Measurements from ENCODE around the gene PALLD. TPM values are rescaled to one million over a fixed set of nuclear protein-coding genes. Genes with fewer than 3 reads are reported as not detected.

Gene PALLD
- total RNA-seq, 4 donors from 2014 or later: 266 to 761 (median 441) TPM

DNA sequence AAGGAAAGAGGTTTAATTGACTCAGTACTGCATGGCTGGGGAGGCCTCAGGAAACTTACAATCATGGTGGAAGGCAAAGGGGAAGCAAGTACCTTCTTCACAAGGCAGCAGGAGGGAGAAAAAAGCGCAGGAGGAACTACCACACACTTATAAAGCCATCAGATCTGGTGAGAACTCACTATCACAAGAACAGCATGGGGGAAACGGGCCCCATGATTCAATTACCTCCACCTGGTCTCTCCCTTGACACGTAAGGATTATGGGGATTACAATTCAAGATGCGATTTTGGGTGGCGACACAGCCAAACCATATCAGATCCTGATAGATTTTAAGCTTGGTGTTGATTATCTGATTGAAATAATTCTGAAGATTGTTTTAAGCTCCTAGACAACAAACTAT, 294.5 kb downstream of the PALLD start:
- intact Hi-C loops (cut with DNase I; ENCODE audit: low total_unique reads): no loop called here

DNA sequence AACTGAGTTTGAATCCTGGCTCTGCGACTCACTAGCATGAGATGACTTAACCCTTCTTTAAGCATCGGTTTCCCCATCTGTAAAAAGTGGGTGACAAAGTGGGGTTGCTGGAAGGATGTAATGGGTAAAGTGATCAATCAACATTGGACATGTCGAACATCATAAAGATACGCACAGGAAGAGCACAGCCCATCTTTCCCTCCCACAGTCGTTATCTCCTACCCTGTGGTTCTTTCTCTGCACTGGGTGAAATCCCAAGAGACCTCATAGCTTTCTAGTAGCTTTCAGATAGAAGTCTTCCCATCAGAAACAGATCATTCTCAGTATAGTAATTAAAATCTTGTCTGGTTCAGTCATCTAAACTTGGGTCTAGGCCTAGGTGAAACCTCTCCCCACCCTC, 296.7 kb downstream of the PALLD start:
- no peaks in the 10 kb centered on the region for H3K9me3 ChIP-seq
- H3K36me3 ChIP-seq: no peaks in the 10 kb centered on the region
- H3K4me1 ChIP-seq: no peaks in the 10 kb centered on the region
- H3K27me3 ChIP-seq: no peaks in the 10 kb centered on the region
- intact Hi-C loops (cut with DNase I; ENCODE audit: low total_unique reads): no loop called here
- TF ChIP-seq, protein P1, sequence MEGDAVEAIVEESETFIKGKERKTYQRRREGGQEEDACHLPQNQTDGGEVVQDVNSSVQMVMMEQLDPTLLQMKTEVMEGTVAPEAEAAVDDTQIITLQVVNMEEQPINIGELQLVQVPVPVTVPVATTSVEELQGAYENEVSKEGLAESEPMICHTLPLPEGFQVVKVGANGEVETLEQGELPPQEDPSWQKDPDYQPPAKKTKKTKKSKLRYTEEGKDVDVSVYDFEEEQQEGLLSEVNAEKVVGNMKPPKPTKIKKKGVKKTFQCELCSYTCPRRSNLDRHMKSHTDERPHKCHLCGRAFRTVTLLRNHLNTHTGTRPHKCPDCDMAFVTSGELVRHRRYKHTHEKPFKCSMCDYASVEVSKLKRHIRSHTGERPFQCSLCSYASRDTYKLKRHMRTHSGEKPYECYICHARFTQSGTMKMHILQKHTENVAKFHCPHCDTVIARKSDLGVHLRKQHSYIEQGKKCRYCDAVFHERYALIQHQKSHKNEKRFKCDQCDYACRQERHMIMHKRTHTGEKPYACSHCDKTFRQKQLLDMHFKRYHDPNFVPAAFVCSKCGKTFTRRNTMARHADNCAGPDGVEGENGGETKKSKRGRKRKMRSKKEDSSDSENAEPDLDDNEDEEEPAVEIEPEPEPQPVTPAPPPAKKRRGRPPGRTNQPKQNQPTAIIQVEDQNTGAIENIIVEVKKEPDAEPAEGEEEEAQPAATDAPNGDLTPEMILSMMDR (IDR thresholded peaks at IDR 0.05): no peak
- TF ChIP-seq POLR2A (IDR thresholded peaks at IDR 0.05): no peak
- DNase-seq: no peak
- no peak overlapping the region for H3K4me3 ChIP-seq
- peak overlapping the region in 1 of 2 donors; percentile 26 for H3K27ac ChIP-seq

More for the DNA sequence above, 294.5 kb downstream of the PALLD start:
- H3K27ac ChIP-seq: peak overlapping the region; percentile 10 to 66
- H3K9me3 ChIP-seq: no peaks in the 10 kb centered on the region
- no peaks in the 10 kb centered on the region for H3K36me3 ChIP-seq
- no peaks in the 10 kb centered on the region for H3K27me3 ChIP-seq
- TF ChIP-seq POLR2A (IDR thresholded peaks at IDR 0.05): no peak
- TF ChIP-seq, protein P1 (IDR thresholded peaks at IDR 0.05): no peak
- no peaks in the 10 kb centered on the region for H3K4me1 ChIP-seq
- no peak overlapping the region for H3K4me3 ChIP-seq
- DNase-seq: no peak

DNA sequence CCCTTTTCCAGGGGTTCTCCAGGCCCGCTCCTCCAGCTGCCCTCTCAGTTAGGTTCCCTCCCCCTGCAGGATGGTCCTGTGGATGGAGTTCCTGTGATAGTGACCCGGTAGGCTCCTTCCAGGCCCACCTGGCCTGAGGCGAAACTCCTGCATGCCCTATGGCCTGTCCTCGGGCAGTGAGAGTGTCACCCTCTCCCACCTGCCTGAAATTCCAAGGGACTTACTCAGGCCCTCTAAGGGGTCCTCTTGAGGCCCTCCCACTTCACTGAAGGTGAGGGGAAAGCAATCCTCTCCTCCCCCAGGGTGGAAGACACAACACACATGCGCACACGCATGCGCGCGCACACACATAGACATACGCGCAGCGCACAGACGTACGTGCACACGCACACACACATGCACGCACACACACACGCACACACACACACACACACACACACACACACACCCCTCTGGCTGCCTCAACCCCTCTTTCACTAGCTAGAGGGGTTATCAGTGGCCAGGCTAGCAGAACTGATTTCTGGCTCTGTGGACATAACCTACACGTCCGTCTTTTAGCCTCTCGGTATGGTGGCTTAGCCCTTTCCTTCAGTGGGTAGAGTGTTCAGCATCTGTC, 297.3 kb downstream of the PALLD start:
- H3K36me3 ChIP-seq: no peaks in the 10 kb centered on the region
- H3K4me3 ChIP-seq: no peak overlapping the region
- no peaks in the 10 kb centered on the region for H3K27me3 ChIP-seq
- no peaks in the 10 kb centered on the region for H3K4me1 ChIP-seq
- H3K27ac ChIP-seq: peak overlapping the region in 1 of 2 donors; percentile 44
- intact Hi-C loops (cut with DNase I; ENCODE audit: low total_unique reads): no loop called here
- TF ChIP-seq, protein P1 (IDR thresholded peaks at IDR 0.05): no peak
- no peak for TF ChIP-seq POLR2A (IDR thresholded peaks at IDR 0.05)
- H3K9me3 ChIP-seq: no peaks in the 10 kb centered on the region
- DNase-seq: no peak

DNA sequence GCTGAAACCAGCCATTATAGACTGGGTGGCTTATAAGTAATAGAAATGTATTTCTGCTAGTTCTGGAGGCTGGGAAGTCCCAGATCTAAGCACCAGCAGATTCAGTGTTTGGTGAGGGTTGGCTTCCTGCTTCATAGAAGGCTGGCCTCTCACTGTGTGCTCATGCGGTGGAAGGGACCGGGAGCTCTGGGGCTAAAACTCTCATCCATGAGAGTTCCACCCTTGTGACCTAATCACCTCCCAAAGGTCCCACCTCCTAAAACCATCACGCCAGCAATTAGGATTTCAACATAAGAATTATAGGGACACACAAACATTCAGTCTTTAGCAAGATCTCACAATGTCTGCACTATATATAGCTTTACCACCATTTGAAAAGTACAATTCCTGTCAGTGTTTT, 298.0 kb downstream of the PALLD start:
- no peaks in the 10 kb centered on the region for H3K27me3 ChIP-seq
- no peak overlapping the region for H3K4me3 ChIP-seq
- intact Hi-C loops (cut with DNase I; ENCODE audit: low total_unique reads): no loop called here
- H3K9me3 ChIP-seq: no peaks in the 10 kb centered on the region
- H3K36me3 ChIP-seq: no peaks in the 10 kb centered on the region
- no peak for DNase-seq
- H3K4me1 ChIP-seq: no peaks in the 10 kb centered on the region
- TF ChIP-seq, protein P1 (IDR thresholded peaks at IDR 0.05): no peak
- no peak for TF ChIP-seq POLR2A (IDR thresholded peaks at IDR 0.05)
- peak overlapping the region in 1 of 2 donors; percentile 44 for H3K27ac ChIP-seq

DNA sequence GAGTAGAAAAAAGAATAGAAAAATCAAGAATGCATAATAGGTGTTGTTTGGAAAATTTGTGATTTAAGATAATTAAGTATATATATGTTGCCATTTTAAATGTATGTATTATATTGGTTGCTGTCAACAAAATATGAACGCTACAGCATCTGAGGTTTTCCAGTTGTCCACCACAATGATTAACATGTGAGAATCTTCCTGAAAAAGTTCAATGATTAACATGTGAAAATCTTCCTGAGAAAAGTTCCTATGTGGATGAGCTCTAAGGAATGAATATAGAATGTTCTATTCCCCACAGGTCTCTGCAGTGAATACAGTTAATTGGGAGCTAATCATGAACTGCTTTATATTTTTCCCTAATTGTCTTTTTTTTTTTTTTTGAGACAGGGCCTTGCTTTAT, 298.5 kb downstream of the PALLD start:
- no peak for DNase-seq
- Histone ChIP-seq H3K9me3 (no peaks in the 10 kb centered on the region), H3K27ac (peak overlapping the region; percentile 64 to 72), H3K27me3 (no peaks in the 10 kb centered on the region), H3K4me3 (no peak overlapping the region), H3K36me3 (no peaks in the 10 kb centered on the region), H3K4me1 (no peaks in the 10 kb centered on the region)
- intact Hi-C loops (cut with DNase I; ENCODE audit: low total_unique reads): no loop called here
- TF ChIP-seq, protein P1 (IDR thresholded peaks at IDR 0.05): no peak
- no peak for TF ChIP-seq POLR2A (IDR thresholded peaks at IDR 0.05)
